Measurements from ENCODE around the gene CDKN2B.

- no peak for TF ChIP-seq CTCF (IDR thresholded peaks at IDR 0.05)
- no peak for TF ChIP-seq REST (IDR thresholded peaks at IDR 0.05; ENCODE audit: insufficient read depth in 1 of 2, low read depth in 2 of 2, low read length in 1 of 2)
- TF ChIP-seq POLR2AphosphoS5 (IDR thresholded peaks at IDR 0.05; ENCODE audit: low read depth, low read length): no peak
Observed at GRCh38 chr9:22030101-22030598, 21.0 kb upstream of the CDKN2B start.
